Mucosa of descending colon (tissue), 3 donors: ENCODE data around the gene MPPED2. TPM values are rescaled to one million over a fixed set of nuclear protein-coding genes. Genes with fewer than 3 reads are reported as not detected.

Source experiments
- ATAC-seq: fragments of 200-7000 bp; cut with Tn5 transposase; one replicate; pipeline ENCODE4 v1.9.1; 2020; ENCODE audit warnings: mild to moderate bottlenecking, moderate library complexity
- DNase-seq, 3 donors: peaks; one replicate each; pipeline ENCODE4 v3.0.0-alpha.2; 2020
- H3K36me3 ChIP-seq: fragments of 200-600 bp; one replicate; pipeline ENCODE4 v1.8.0; 2021; ENCODE audit warnings: low read depth, mild to moderate bottlenecking
- H3K4me1 ChIP-seq: fragments of 200-600 bp; one replicate; pipeline ENCODE4 v1.8.0; 2021; ENCODE audit warnings: low read depth, mild to moderate bottlenecking
- H3K4me3 ChIP-seq: fragments of 200-600 bp; one replicate; pipeline ENCODE4 v1.8.0; 2021; ENCODE audit warnings: mild to moderate bottlenecking
- H3K9me3 ChIP-seq: fragments of 200-600 bp; one replicate; pipeline ENCODE4 v1.8.0; 2021; ENCODE audit warnings: mild to moderate bottlenecking
- CTCF ChIP-seq: fragments of 200-600 bp; IDR thresholded peaks from one replicate; pipeline ENCODE4 v1.8.0; 2022; ENCODE audit warnings: antibody characterized with exemption, mild to moderate bottlenecking
- intact Hi-C, 2 donors: fragments of 100-400 bp; cut with DNase I in 1 of 2; cut with micrococcal nuclease in 1 of 2; formaldehyde crosslinking; loops; one replicate each; pipeline versions ENCODE4 v1.11.0 to v1.11.1; 2022; cut with DNase I, micrococcal nuclease
- total RNA-seq, 3 donors: library from RNA; stranded (reverse); fragmentation: NEBNext Ultra II Directional in 2 of 3; extraction: Animal tissue kit (Norgen Biotek cat#: 25700) in 2 of 3; gene quantifications; one replicate each; pipeline versions ENCODE4 v1.2.1 to v1.2.4, GENCODE V29; 2021 to 2023
- donor health status: DM: no; HTN: no; CAD: no; lungs with moderate emphysema.
- donor health status: DM: no; HTN: no; CAD: no.
- donor health status: DM: no; HTN: yes; CAD: no.

Gene MPPED2
- total RNA-seq, 3 donors from 2014 or later = 0.64 to 10.1 (median 1.6) TPM

DNA sequence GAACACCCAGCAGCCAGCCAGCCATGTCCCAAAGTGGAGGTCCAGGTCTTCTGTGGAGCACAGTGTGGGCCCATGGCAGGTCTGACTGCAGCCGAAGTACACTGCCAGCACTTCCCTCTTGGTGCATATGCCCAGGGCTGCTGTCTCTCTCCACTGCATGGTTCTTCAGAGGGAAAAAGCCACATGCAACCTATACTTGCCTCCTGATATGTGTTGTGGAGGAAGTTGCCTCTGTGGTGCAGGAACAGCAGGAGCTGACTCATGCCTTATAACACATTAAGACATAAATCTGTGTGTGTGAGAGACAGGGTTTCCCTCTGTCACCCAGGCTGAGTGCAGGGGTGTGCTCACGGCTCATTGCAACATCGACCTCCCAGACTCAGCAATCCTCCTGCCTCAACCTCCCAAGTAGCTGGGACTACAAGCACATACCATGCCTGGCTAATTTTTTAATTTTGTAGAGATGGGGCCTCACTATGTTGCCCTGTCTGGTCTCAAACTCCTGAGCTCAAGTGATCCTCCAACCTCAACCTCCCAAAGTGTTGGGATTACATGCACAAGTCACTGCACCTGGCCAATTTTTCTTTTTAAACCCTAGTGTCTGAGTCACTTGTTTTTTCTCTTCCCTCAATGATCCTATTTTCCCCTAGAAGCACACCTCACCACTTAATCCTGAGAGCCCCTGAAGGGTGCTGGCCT lies 98.8 kb downstream of the MPPED2 start:
- TF ChIP-seq CTCF = no peak
- intact Hi-C loops = no loop called here
- Histone ChIP-seq H3K36me3 (no peaks in the 10 kb centered on the region), H3K4me3 (no peak overlapping the region), H3K9me3 (no peaks in the 10 kb centered on the region), H3K4me1 (peaks cover 15% of the 10 kb centered on the region)
- DNase-seq (peak in 2 of 3 donors; percentile 14 to 23), ATAC-seq (peak; percentile 79)

- Histone ChIP-seq H3K4me1 (peaks cover 15% of the 10 kb centered on the region), H3K4me3 (no peak overlapping the region), H3K9me3 (no peaks in the 10 kb centered on the region), H3K36me3 (no peaks in the 10 kb centered on the region)
- ATAC-seq = no peak
- no peak for DNase-seq
- intact Hi-C loops = no loop called here
- TF ChIP-seq CTCF = no peak
Measured at GRCh38 chr11:30485756-30486155, 100.4 kb downstream of the MPPED2 start.

DNA sequence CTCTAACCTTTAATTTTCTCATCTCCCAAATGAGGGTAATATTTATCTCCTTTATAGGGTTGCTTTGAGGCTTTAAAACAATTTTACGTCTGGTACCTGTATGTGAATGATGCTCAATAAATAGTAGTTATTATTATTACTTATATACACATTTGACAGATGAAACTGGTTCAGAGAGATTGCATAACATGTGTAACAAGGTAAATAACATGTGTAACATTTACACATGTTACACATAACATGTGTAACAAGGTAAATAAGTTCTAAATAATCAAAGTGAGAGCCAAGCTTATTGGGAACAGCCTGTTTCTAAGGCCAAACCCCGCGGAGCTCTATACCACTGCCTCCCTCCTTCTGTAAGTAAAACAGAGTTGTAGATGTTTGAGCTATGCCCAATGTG lies 100.9 kb downstream of the MPPED2 start:
- no peak for TF ChIP-seq CTCF
- Histone ChIP-seq H3K4me1 (peaks cover 15% of the 10 kb centered on the region), H3K9me3 (no peaks in the 10 kb centered on the region), H3K4me3 (no peak overlapping the region), H3K36me3 (no peaks in the 10 kb centered on the region)
- intact Hi-C loops = no loop called here
- ATAC-seq = no peak
- DNase-seq = no peak

DNA sequence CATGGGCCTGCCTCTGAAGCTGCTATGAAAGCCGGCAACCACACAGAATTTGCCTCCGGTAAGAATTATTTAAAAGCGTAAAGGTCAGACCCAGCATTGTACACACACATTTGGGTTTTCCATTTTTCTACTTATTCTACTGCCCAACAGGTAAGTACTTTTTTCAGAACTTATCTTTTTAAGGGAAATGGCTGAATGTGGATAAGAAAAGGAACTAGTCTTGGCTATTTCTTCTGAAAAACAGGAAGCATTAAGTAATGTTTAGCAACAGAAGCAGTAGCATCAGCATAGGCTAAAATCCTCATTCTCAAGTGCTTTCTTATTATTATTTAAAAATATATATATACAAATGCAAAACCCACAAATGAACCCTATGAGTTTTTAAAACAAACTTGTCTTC lies 103.1 kb downstream of the MPPED2 start:
- peaks cover 9% of the 10 kb centered on the region for H3K4me1 ChIP-seq
- no peak for TF ChIP-seq CTCF
- ATAC-seq (no peak), DNase-seq (no peak)
- no peaks in the 10 kb centered on the region for H3K9me3 ChIP-seq
- H3K4me3 ChIP-seq = no peak overlapping the region
- intact Hi-C loops = no loop called here
- H3K36me3 ChIP-seq = no peaks in the 10 kb centered on the region

GRCh38 chr11:30481796-30482195 lies 104.4 kb downstream of the MPPED2 start:
- no peaks in the 10 kb centered on the region for H3K9me3 ChIP-seq
- no peak for TF ChIP-seq CTCF
- no peaks in the 10 kb centered on the region for H3K36me3 ChIP-seq
- DNase-seq (no peak), ATAC-seq (peak; percentile 31)
- no peak overlapping the region for H3K4me3 ChIP-seq
- intact Hi-C loops = no loop called here
- no peaks in the 10 kb centered on the region for H3K4me1 ChIP-seq

- intact Hi-C loops = no loop called here
- DNase-seq (no peak), ATAC-seq (no peak)
- no peaks in the 10 kb centered on the region for H3K36me3 ChIP-seq
- no peak overlapping the region for H3K4me3 ChIP-seq
- H3K9me3 ChIP-seq = no peaks in the 10 kb centered on the region
- H3K4me1 ChIP-seq = no peaks in the 10 kb centered on the region
- no peak for TF ChIP-seq CTCF
Measured at GRCh38 chr11:30481330-30481729, 104.8 kb downstream of the MPPED2 start.
